ENCODE data around the gene PCCA.
"Not testable (repeated sequence)": the region's sequence is repeated elsewhere in the genome, so short reads cannot be mapped to it uniquely, and the experiment has no call there.

PCCA gene

DNA sequence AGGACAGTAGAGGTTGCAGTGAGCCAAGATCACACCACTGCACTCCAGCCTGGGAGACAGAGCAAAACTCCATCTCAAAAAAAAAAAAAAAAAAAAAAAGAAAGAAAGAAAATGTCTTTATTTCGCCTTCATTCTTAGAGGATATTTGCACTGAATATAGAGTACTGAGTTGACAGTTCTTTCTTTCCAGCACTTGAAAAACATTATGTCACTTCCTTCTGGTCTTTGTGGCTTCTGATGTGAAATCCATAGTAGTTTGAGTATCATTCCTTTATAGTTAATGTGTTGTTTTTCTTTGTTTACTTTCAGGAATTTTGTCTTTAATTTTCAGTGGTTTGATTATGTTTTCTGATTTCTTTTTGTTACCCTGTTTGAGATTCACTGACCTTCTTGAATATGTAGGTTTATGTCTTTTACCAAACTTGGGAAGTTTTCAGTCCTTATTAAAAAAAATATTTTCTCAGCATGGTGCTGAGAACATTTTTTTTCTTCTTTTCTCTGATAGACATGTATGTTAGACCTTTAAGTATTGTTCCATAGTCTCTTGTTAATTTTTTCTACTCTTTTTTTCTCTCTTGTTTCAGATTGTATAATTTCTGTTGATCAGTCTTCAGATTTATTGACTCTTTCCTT is 50.1 kb downstream of the PCCA start:
- WGBS: no CpG with 5 or more reads among the region's 1 CpG
- Histone ChIP-seq H2BK5ac (ENCODE audit: low read depth, low read length, poor library complexity, severe bottlenecking) (no peak overlapping the region), H3K27me3 (ENCODE audit: control insufficient read depth in 1 of 2, insufficient read depth in 1 of 2, low read length in 2 of 2) (no peaks in the 10 kb centered on the region), H3K18ac (ENCODE audit: low read depth in 1 of 2, low read length in 2 of 2) (no peak overlapping the region), H3K27ac (ENCODE audit: low read length, poor library complexity, severe bottlenecking) (no peak overlapping the region), H3K4me1 (ENCODE audit: control insufficient read depth, insufficient read depth, low read depth, low read length) (peaks cover 1% of the 10 kb centered on the region), H2AFZ (ENCODE audit: low read depth, low read length) (no peak overlapping the region), H3K9ac (ENCODE audit: low read length) (no peak overlapping the region), H4K91ac (ENCODE audit: low read length) (no peak overlapping the region), H3K9me3 (ENCODE audit: control insufficient read depth, low read length) (peaks cover 8% of the 10 kb centered on the region), H2BK12ac (ENCODE audit: low read length in 2 of 2) (no peak overlapping the region), H3K4me3 (ENCODE audit: insufficient read depth in 1 of 2, low read depth in 1 of 2, low read length in 2 of 2) (no peak overlapping the region), H3K36me3 (ENCODE audit: control insufficient read depth in 1 of 2, insufficient read depth in 2 of 2, low read depth in 1 of 2, low read length in 2 of 2) (peaks cover 0 to 2% of the 10 kb centered on the region in 2 experiments), H2AK5ac (ENCODE audit: low read length, severe bottlenecking) (no peak overlapping the region), H2BK15ac (ENCODE audit: low read depth, poor library complexity, severe bottlenecking) (no peak overlapping the region), H3K14ac (ENCODE audit: low read length in 2 of 2) (no peak overlapping the region), H3K79me1 (replicated peaks; ENCODE audit: low read length, poor library complexity, severe bottlenecking) (peaks cover 20% of the 10 kb centered on the region), H2BK120ac (ENCODE audit: low read depth, low read length) (no peak overlapping the region), H3K4ac (ENCODE audit: low read depth in 1 of 2, low read length in 2 of 2) (no peak overlapping the region), H4K8ac (ENCODE audit: low read length) (no peak overlapping the region), H3K23ac (ENCODE audit: low read length in 2 of 2) (no peak overlapping the region), H3K4me2 (ENCODE audit: low read length, poor library complexity, severe bottlenecking) (no peak overlapping the region)
- peak; percentile 52 for DNase-seq

DNA sequence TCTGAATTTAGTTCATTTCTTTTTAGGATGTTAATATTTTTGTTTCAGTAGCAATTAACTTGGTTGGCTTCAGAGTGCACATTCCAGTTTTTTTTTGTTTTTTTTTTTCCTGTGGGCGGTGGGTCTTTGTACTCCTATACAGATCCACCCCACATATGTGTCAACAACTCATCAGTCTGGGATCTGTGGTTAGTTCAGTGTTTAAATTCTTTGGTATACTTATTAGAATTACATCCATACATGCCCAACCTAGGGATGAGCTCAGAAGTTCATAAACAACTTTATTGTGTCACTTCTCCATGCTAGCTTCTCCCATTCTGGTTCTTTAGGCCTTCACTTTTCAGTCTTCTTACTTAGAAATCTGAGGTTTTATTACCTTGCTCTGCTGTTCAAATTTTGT is 50.9 kb downstream of the PCCA start:
- Histone ChIP-seq H4K8ac (ENCODE audit: low read length) (no peak overlapping the region), H2BK120ac (ENCODE audit: low read depth, low read length) (no peak overlapping the region), H3K9ac (ENCODE audit: low read length) (no peak overlapping the region), H3K4ac (ENCODE audit: low read depth in 1 of 2, low read length in 2 of 2) (no peak overlapping the region), H3K27me3 (ENCODE audit: control insufficient read depth in 1 of 2, insufficient read depth in 1 of 2, low read length in 2 of 2) (no peaks in the 10 kb centered on the region), H3K79me1 (replicated peaks; ENCODE audit: low read length, poor library complexity, severe bottlenecking) (peaks cover 22% of the 10 kb centered on the region), H2BK12ac (ENCODE audit: low read length in 2 of 2) (no peak overlapping the region), H3K4me2 (ENCODE audit: low read length, poor library complexity, severe bottlenecking) (no peak overlapping the region), H2AK5ac (ENCODE audit: low read length, severe bottlenecking) (no peak overlapping the region), H4K91ac (ENCODE audit: low read length) (no peak overlapping the region), H3K14ac (ENCODE audit: low read length in 2 of 2) (no peak overlapping the region), H2AFZ (ENCODE audit: low read depth, low read length) (no peak overlapping the region), H3K36me3 (ENCODE audit: control insufficient read depth in 1 of 2, insufficient read depth in 2 of 2, low read depth in 1 of 2, low read length in 2 of 2) (peaks cover 3 to 4% of the 10 kb centered on the region in 2 experiments), H3K4me1 (ENCODE audit: control insufficient read depth, insufficient read depth, low read depth, low read length) (peaks cover 1% of the 10 kb centered on the region), H3K18ac (ENCODE audit: low read depth in 1 of 2, low read length in 2 of 2) (no peak overlapping the region), H3K23ac (ENCODE audit: low read length in 2 of 2) (no peak overlapping the region), H3K9me3 (ENCODE audit: control insufficient read depth, low read length) (peaks cover 8% of the 10 kb centered on the region), H2BK5ac (ENCODE audit: low read depth, low read length, poor library complexity, severe bottlenecking) (peak overlapping the region; percentile 31), H3K4me3 (ENCODE audit: insufficient read depth in 1 of 2, low read depth in 1 of 2, low read length in 2 of 2) (no peak overlapping the region), H2BK15ac (ENCODE audit: low read depth, poor library complexity, severe bottlenecking) (no peak overlapping the region), H3K27ac (ENCODE audit: low read length, poor library complexity, severe bottlenecking) (no peak overlapping the region)
- peak; percentile 33 for DNase-seq
- no CpG with 5 or more reads among the region's 1 CpG for WGBS

DNA sequence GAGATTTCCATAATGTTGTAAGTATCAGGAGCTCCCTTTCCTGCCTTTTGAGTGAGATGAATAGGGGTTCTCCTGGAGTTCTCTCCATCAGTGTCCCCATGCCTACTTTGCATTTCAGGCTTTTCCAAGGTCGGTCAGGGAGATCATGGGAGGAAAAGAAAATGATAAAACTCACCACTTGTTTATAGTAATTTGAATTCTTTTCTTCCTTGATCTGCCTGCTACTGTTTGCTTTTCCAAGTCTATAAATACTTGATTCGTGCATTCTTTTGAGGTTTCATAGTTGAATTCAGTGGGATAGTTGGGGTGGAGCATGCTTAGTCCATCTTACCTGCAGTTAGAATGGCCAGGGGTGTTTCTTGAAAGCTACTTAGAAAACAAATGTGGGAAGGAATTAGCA is 51.5 kb downstream of the PCCA start:
- 79% methylated on average over 1 of the region's 2 CpGs for WGBS
- Histone ChIP-seq H2BK12ac (ENCODE audit: low read length in 2 of 2) (no peak overlapping the region), H2BK120ac (ENCODE audit: low read depth, low read length) (no peak overlapping the region), H3K4ac (ENCODE audit: low read depth in 1 of 2, low read length in 2 of 2) (no peak overlapping the region), H3K27ac (ENCODE audit: low read length, poor library complexity, severe bottlenecking) (no peak overlapping the region), H3K9ac (ENCODE audit: low read length) (no peak overlapping the region), H3K27me3 (ENCODE audit: control insufficient read depth in 1 of 2, insufficient read depth in 1 of 2, low read length in 2 of 2) (no peaks in the 10 kb centered on the region), H3K18ac (ENCODE audit: low read depth in 1 of 2, low read length in 2 of 2) (no peak overlapping the region), H3K79me1 (replicated peaks; ENCODE audit: low read length, poor library complexity, severe bottlenecking) (peaks cover 26% of the 10 kb centered on the region), H2AK5ac (ENCODE audit: low read length, severe bottlenecking) (no peak overlapping the region), H2BK5ac (ENCODE audit: low read depth, low read length, poor library complexity, severe bottlenecking) (no peak overlapping the region), H4K8ac (ENCODE audit: low read length) (no peak overlapping the region), H3K36me3 (ENCODE audit: control insufficient read depth in 1 of 2, insufficient read depth in 2 of 2, low read depth in 1 of 2, low read length in 2 of 2) (peaks cover 8 to 9% of the 10 kb centered on the region in 2 experiments), H3K14ac (ENCODE audit: low read length in 2 of 2) (no peak overlapping the region), H2BK15ac (ENCODE audit: low read depth, poor library complexity, severe bottlenecking) (no peak overlapping the region), H3K23ac (ENCODE audit: low read length in 2 of 2) (no peak overlapping the region), H4K91ac (ENCODE audit: low read length) (no peak overlapping the region), H3K9me3 (ENCODE audit: control insufficient read depth, low read length) (peaks cover 8% of the 10 kb centered on the region), H3K4me3 (ENCODE audit: insufficient read depth in 1 of 2, low read depth in 1 of 2, low read length in 2 of 2) (no peak overlapping the region), H2AFZ (ENCODE audit: low read depth, low read length) (no peak overlapping the region), H3K4me2 (ENCODE audit: low read length, poor library complexity, severe bottlenecking) (no peak overlapping the region), H3K4me1 (ENCODE audit: control insufficient read depth, insufficient read depth, low read depth, low read length) (peaks cover 1% of the 10 kb centered on the region)
- no peak for DNase-seq

DNA sequence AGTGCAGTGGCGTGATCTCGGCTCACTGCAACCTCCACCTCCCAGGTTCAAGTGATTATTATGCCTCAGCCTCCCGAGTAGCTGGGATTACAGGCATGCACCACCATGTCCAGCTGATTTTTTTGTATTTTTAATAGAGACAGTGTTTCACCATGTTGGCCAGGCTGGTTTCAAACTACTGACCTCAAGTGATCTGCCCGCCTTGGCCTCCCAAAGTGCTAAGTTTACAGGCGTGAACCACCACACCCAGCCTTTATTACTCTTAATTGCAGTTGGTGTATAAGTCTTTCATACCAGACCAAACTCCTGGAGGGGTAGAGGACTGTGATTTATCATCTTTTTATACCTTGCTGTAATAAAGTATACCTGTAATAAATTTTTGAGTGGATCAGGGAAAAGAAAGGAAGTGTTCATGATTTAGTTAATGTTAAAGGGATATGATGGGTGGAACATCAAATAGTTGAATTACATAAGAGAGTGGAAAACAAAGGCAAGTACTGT is 52.6 kb downstream of the PCCA start:
- H3K4me1 ChIP-seq (ENCODE audit: control insufficient read depth, insufficient read depth, low read depth, low read length); H3K4ac ChIP-seq (ENCODE audit: low read depth in 1 of 2, low read length in 2 of 2); H2BK120ac ChIP-seq (ENCODE audit: low read depth, low read length); H2BK15ac ChIP-seq (ENCODE audit: low read depth, poor library complexity, severe bottlenecking); DNase-seq; H2BK5ac ChIP-seq (ENCODE audit: low read depth, low read length, poor library complexity, severe bottlenecking); H3K23ac ChIP-seq (ENCODE audit: low read length in 2 of 2); H3K27me3 ChIP-seq (ENCODE audit: control insufficient read depth in 1 of 2, insufficient read depth in 1 of 2, low read length in 2 of 2); H3K18ac ChIP-seq (ENCODE audit: low read depth in 1 of 2, low read length in 2 of 2); H2AK5ac ChIP-seq (ENCODE audit: low read length, severe bottlenecking); H3K14ac ChIP-seq (ENCODE audit: low read length in 2 of 2); H4K8ac ChIP-seq (ENCODE audit: low read length); H3K9me3 ChIP-seq (ENCODE audit: control insufficient read depth, low read length); H3K4me2 ChIP-seq (ENCODE audit: low read length, poor library complexity, severe bottlenecking); H2BK12ac ChIP-seq (ENCODE audit: low read length in 2 of 2); H2AFZ ChIP-seq (ENCODE audit: low read depth, low read length); H3K27ac ChIP-seq (ENCODE audit: low read length, poor library complexity, severe bottlenecking); H3K4me3 ChIP-seq (ENCODE audit: insufficient read depth in 1 of 2, low read depth in 1 of 2, low read length in 2 of 2); H3K9ac ChIP-seq (ENCODE audit: low read length); H4K91ac ChIP-seq (ENCODE audit: low read length): not testable (repeated sequence)
- WGBS: 92% methylated on average over 2 of the region's 5 CpGs
- Histone ChIP-seq H3K79me1 (replicated peaks; ENCODE audit: low read length, poor library complexity, severe bottlenecking) (peaks cover 29% of the 10 kb centered on the region), H3K36me3 (ENCODE audit: control insufficient read depth in 1 of 2, insufficient read depth in 2 of 2, low read depth in 1 of 2, low read length in 2 of 2) (peaks cover 8 to 12% of the 10 kb centered on the region in 2 experiments)

All from mesenchymal stem cell (in vitro differentiated cells and primary cell).